WERI-Rb-1 (cell line): ENCODE results near the gene EDARADD.
"Not testable (repeated sequence)": the region's sequence is repeated elsewhere in the genome, so short reads cannot be mapped to it uniquely, and the experiment has no call there.

Experiments used
- DNase-seq: peaks from one replicate; pipeline ENCODE4 v3.0.0-alpha.2; 2020
- H3K27ac ChIP-seq: fragments of 250-450 bp; sonication (Bioruptor Pico); 2 replicates; pipeline ENCODE4 v1.5.1; 2020; ENCODE audit warnings: mild to moderate bottlenecking, moderate library complexity
- H3K27me3 ChIP-seq: fragments of 250-450 bp; sonication (Bioruptor Pico); 2 replicates; pipeline ENCODE4 v1.5.1; 2021; ENCODE audit warnings: mild to moderate bottlenecking, low read depth, moderate library complexity; ENCODE audit not compliant: insufficient read depth, severe bottlenecking
- H3K36me3 ChIP-seq: fragments of 250-450 bp; sonication (Bioruptor Pico); 2 replicates; pipeline ENCODE4 v1.5.1; 2020; ENCODE audit warnings: mild to moderate bottlenecking, moderate library complexity
- H3K4me3 ChIP-seq: 2 replicates; pipeline ENCODE4 v1.5.1; 2011; ENCODE audit warnings: low read depth, mild to moderate bottlenecking, control low read depth, low read length
- H3K9me3 ChIP-seq: fragments of 250-450 bp; sonication (Bioruptor Pico); 2 replicates; pipeline ENCODE4 v1.5.1; 2021; ENCODE audit warnings: mild to moderate bottlenecking, moderate library complexity; ENCODE audit not compliant: severe bottlenecking
- CTCF ChIP-seq: IDR thresholded peaks from 2 replicates; pipeline ENCODE4 v1.5.1; 2011; ENCODE audit warnings: low read depth, mild to moderate bottlenecking, control low read depth, inconsistent platforms, low read length

Gene EDARADD

GRCh38 chr1:236480758-236481436 is 86.8 kb downstream of the EDARADD start:
- no peak for DNase-seq
- H3K27ac ChIP-seq: no peak overlapping the region
- H3K36me3 ChIP-seq: no peaks in the 10 kb centered on the region
- H3K9me3 ChIP-seq: no peaks in the 10 kb centered on the region
- H3K4me3 ChIP-seq: no peak overlapping the region
- no peaks in the 10 kb centered on the region for H3K27me3 ChIP-seq
- no peak for TF ChIP-seq CTCF

- no peaks in the 10 kb centered on the region for H3K27me3 ChIP-seq
- TF ChIP-seq CTCF: no peak
- DNase-seq: no peak
- no peak overlapping the region for H3K4me3 ChIP-seq
- no peaks in the 10 kb centered on the region for H3K9me3 ChIP-seq
- no peaks in the 10 kb centered on the region for H3K36me3 ChIP-seq
- H3K27ac ChIP-seq: no peak overlapping the region
Observed at GRCh38 chr1:236484310-236484971, 90.4 kb downstream of the EDARADD start.

DNA sequence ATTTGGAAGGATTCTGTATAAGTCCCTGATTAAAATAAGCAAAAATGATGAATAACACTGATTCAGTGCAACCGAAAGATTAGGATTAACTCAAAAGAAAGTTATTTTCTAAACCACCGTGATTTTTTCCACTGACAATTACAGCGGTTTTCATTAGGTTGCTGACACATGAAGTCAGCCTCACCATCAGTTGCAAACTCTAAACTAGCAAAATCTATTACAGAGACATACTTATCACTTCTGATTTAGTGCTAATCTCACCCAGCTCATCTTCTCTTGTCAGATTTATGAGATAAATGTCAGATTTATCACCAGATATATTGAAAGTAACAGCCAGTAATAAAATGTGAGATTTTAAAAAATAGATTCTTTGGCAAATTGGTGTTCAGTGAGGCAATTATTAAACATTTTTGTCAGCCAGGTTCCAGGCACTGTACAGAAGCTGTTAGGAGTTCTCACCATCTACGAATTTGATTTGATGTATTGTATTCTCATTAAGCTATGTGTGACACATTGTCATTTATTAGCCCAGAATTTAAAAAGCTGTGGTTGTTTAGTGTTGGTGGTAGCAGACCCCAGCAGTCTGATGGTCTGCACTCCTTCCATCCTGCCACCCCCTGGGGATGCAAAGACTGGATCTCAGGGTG is 92.4 kb downstream of the EDARADD start:
- Histone ChIP-seq H3K27ac (no peak overlapping the region), H3K36me3 (no peaks in the 10 kb centered on the region), H3K9me3 (no peaks in the 10 kb centered on the region), H3K27me3 (no peaks in the 10 kb centered on the region), H3K4me3 (no peak overlapping the region)
- no peak for TF ChIP-seq CTCF
- no peak for DNase-seq

GRCh38 chr1:236489161-236489560 is 95.1 kb downstream of the EDARADD start:
- not testable (repeated sequence) for H3K27me3 ChIP-seq, H3K9me3 ChIP-seq, H3K27ac ChIP-seq, DNase-seq, H3K36me3 ChIP-seq, H3K4me3 ChIP-seq

DNA sequence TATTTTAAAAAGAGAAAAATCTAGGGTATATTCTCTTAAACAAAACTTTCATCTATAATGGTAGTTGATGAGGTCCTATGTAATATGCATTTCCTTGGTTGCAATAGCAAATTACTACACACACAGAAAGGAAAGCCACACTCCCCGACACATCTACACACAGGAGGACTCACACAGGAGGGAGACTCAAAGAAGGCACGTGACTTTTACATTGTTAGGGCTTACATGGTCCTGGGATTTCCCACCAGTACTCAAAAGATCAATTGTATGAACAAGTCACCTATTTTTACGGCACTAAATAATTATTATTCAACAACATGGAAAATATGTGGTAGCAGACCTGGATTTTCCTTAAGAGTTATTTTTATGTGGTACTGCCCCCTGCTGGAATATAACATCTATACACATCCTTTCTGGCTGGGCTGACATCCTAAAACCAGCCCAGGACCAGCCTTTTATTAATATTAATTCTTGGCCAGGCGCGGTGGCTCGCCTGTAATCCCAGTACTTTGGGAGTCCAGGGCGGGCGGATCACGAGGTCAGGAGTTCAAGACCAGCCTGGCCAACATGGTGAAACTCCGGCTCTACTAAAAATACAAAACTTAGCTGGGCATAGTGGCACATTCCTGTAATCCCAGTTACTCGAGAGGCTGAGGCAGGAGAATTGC is 95.8 kb downstream of the EDARADD start:
- Histone ChIP-seq H3K27ac (no peak overlapping the region), H3K36me3 (no peaks in the 10 kb centered on the region), H3K4me3 (no peak overlapping the region), H3K9me3 (no peaks in the 10 kb centered on the region), H3K27me3 (no peaks in the 10 kb centered on the region)
- TF ChIP-seq CTCF: peak; percentile 27; the same call in 1 of the 2 replicates
- peak; percentile 45 for DNase-seq
